Muscle layer of duodenum (tissue), 2 donors: ENCODE results near the gene PUM2.

Source experiments
- H3K27ac ChIP-seq: one replicate; pipeline ENCODE4 v1.7.0; 2013; ENCODE audit warnings: mild to moderate bottlenecking, low read length
- H3K27me3 ChIP-seq: one replicate; pipeline ENCODE4 v1.7.0; 2013; ENCODE audit warnings: low read depth, mild to moderate bottlenecking, control low read depth, low read length
- H3K36me3 ChIP-seq, 2 donors: one replicate each; pipeline ENCODE4 v1.7.0; 2013; ENCODE audit warnings: low read length in 2 of 2, control low read depth in 1 of 2, mild to moderate bottlenecking in 1 of 2; ENCODE audit not compliant: insufficient read depth in 2 of 2, control insufficient read depth in 1 of 2
- H3K4me1 ChIP-seq, 2 donors: one replicate each; pipeline ENCODE4 v1.7.0; 2013; ENCODE audit warnings: low read length in 2 of 2, mild to moderate bottlenecking in 2 of 2, control low read depth in 1 of 2, moderate library complexity in 1 of 2; ENCODE audit not compliant: insufficient read depth in 2 of 2, control insufficient read depth in 1 of 2
- H3K4me3 ChIP-seq, 2 donors: one replicate each; pipeline ENCODE4 v1.7.0; 2013; ENCODE audit warnings: low read length in 2 of 2, low read depth in 1 of 2, mild to moderate bottlenecking in 1 of 2
- H3K9me3 ChIP-seq, 2 donors: one replicate each; pipeline ENCODE4 v1.7.0; 2013; ENCODE audit warnings: low read length in 2 of 2, control low read depth in 1 of 2, mild to moderate bottlenecking in 1 of 2; ENCODE audit not compliant: control insufficient read depth in 1 of 2
- donor health status: healthy.

Gene PUM2

DNA sequence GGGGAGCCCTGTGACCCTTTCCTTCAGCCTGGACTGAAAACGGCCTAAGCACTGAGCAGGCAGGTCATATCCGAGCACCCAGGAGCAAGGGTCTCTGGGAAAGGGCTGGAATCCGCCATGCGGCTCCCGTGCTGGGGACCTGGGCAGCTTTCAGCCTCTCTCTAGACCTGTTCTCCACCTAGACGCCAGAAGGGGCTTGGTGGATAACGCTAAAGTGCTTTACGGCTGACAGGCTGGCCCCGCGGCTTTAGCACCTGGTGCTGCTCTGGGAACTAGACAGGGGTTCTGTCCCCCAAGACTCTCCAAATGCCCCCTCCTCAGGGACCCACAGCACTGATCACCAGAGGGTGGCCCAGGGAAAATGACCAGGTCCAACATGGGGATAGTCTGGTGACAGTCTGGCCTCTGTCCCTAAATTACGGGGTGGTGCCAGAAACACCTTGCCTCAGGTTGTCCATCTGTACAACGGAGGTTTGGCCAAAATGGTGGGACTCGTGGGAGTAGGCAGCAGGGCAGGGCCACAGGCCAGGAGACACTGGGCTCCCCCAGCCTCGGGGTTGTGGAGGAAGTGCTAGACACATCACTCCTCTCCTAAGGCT lies 138.7 kb downstream of the PUM2 start:
- Histone ChIP-seq H3K4me1 (peaks cover 0 to 5% of the 10 kb centered on the region in 2 donors), H3K4me3 (no peak overlapping the region), H3K9me3 (no peaks in the 10 kb centered on the region), H3K27ac (no peak overlapping the region), H3K27me3 (no peaks in the 10 kb centered on the region), H3K36me3 (no peaks in the 10 kb centered on the region)

DNA sequence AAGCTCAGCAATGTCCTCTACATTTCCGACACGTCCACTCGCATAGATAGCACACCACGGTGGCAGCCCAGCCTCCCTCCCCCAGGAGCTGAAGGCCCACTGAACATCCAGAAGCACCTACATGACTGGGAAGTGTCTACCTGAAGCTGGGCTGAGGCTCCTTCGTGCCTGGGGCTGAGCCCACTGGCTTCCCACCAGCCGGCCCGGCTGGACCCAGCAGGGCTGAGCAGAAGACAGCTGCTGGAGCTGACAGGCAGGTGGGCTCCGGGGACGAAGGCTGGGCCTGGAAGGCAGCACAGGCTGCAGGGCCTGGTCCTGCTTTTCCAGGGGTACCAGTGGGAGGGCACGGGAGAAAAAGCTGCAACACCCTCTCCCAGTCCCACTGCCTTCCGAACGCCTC lies 139.2 kb downstream of the PUM2 start:
- Histone ChIP-seq H3K27ac (no peak overlapping the region), H3K4me3 (no peak overlapping the region), H3K36me3 (no peaks in the 10 kb centered on the region), H3K27me3 (no peaks in the 10 kb centered on the region), H3K4me1 (peaks cover 0 to 5% of the 10 kb centered on the region in 2 donors), H3K9me3 (no peaks in the 10 kb centered on the region)

DNA sequence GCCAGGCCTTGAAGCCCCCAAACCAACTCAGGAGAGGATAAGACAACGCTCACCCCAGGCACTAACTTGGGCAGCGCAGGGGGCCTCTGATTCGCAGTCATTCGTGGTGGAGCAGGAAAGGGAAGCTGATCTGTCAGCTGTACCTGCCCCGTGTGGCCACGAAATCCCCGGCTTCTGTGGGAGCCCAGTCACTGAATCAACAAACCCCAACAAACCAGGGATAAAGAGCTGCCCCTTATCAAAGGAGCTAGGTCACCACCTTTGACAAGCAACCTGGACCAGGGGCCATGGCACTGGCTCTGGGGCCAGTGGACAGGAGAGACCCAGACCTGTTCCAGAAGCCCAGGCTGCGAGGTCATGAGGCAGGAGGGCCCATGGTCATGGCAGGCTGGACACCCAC lies 140.2 kb downstream of the PUM2 start:
- peaks cover 0 to 5% of the 10 kb centered on the region in 2 donors for H3K4me1 ChIP-seq
- H3K9me3 ChIP-seq: no peaks in the 10 kb centered on the region
- no peaks in the 10 kb centered on the region for H3K27me3 ChIP-seq
- H3K4me3 ChIP-seq: no peak overlapping the region
- no peaks in the 10 kb centered on the region for H3K36me3 ChIP-seq
- H3K27ac ChIP-seq: no peak overlapping the region

DNA sequence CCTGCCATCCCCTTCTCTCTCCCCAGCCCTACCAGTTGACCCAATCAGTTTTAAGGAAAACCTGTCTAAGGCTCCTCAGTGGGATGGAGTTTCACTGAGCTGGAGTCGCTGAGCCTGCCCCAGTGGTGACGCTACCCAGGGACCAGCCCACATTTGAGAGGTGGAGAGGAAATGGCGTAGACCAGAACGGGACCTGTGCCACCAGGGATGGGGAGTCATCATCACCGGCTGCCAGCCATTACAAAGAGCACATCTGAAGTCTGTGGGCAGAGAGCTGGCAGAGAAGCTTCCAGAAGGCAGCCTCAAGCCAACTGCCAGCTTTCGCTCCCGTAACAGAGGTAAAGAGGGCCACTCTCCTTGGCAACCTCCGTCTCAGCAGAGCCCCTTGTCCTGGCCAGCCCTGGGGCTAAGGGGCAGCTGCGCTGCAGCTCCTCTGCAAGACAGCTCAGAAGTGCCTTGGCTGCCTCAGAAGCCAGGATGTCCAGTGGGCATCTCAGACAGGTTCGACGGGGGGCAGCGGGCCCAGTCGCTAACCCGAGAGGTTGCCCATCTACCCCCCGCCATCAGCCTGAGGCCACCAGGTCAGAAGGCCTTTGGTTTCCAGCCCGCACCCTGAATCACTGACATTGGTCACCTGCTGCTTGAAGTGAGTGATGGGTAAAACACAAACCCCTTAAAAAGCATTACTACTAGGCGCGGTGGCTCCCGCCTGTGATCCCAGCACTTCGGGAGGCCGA lies 141.1 kb downstream of the PUM2 start:
- Histone ChIP-seq H3K27ac (no peak overlapping the region), H3K9me3 (no peaks in the 10 kb centered on the region), H3K4me1 (peaks cover 0 to 5% of the 10 kb centered on the region in 2 donors), H3K27me3 (no peaks in the 10 kb centered on the region), H3K4me3 (no peak overlapping the region), H3K36me3 (no peaks in the 10 kb centered on the region)

DNA sequence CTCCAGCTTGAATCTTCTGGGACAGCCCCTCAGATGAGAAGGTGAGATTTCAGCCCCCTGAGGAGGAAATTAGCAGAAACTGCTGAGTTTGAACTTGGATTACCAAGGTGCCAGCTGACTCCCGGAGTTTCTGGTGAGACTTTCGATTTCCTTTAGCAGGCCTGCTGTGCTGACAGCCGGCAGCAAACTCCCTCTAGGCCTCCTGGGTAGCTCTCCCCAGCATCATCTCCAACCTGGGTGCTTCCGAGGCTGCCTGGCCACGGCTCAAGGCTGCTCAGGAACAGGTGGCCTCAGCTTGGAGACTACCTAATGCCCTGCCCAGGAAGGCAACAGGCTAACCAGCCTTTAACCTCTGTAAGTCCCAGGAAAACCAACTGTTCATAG lies 142.2 kb downstream of the PUM2 start:
- H3K4me1 ChIP-seq: peaks cover 0 to 5% of the 10 kb centered on the region in 2 donors
- H3K27me3 ChIP-seq: no peaks in the 10 kb centered on the region
- no peaks in the 10 kb centered on the region for H3K36me3 ChIP-seq
- H3K27ac ChIP-seq: no peak overlapping the region
- no peaks in the 10 kb centered on the region for H3K9me3 ChIP-seq
- H3K4me3 ChIP-seq: no peak overlapping the region

DNA sequence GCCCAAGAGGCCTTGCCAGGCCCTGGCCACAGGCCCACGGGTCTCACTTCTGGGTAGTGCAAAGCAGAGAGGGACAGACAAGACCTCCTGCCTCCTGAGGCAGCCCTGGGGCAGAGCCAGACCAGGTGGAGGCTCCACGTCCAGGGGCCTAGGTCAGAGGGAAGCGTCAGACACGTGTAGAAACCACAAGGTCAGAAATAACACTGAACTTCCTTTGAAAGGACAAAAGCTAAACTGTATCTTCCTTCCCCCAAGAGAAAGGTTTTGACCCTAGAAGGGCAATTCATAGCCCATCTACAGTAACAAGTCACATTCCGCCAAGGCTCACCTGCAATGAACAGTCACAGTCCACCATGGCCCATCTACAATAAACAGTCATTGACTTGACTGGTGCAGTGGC lies 143.6 kb downstream of the PUM2 start:
- no peak overlapping the region for H3K27ac ChIP-seq
- no peak overlapping the region for H3K4me3 ChIP-seq
- no peaks in the 10 kb centered on the region for H3K9me3 ChIP-seq
- no peaks in the 10 kb centered on the region for H3K36me3 ChIP-seq
- peaks cover 0 to 5% of the 10 kb centered on the region in 2 donors for H3K4me1 ChIP-seq
- H3K27me3 ChIP-seq: no peaks in the 10 kb centered on the region

DNA sequence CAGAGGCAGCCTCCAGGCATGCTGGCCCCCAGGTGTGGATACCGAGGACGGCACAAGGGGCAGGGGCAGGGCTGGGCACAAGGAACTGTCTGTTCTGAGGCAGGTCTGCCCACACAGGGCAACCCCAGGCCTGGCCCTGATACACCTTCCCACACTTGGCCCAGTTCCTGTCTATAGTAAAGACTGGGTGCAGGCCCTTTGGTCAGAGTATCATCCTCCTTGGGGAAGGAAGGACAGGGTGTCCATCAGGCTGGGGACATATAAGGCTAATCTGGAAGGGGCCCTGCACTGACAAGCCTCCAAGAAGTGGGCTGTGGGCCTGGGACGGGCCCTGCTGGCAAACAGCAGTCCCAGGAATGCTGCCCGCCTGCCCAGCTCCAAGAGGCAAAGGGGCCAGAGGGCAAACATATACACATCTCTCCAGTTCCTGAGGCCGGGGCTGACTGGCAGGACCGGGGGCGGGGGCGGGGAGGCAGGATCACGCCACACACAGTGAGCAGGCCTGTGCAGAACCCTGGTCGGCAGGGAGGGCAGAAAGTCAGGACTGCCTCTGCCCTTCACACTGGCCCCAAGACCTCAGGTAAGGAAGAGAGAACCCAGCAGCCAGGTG lies 144.6 kb downstream of the PUM2 start:
- H3K27ac ChIP-seq: no peak overlapping the region
- peaks cover 0 to 5% of the 10 kb centered on the region in 2 donors for H3K4me1 ChIP-seq
- H3K9me3 ChIP-seq: no peaks in the 10 kb centered on the region

DNA sequence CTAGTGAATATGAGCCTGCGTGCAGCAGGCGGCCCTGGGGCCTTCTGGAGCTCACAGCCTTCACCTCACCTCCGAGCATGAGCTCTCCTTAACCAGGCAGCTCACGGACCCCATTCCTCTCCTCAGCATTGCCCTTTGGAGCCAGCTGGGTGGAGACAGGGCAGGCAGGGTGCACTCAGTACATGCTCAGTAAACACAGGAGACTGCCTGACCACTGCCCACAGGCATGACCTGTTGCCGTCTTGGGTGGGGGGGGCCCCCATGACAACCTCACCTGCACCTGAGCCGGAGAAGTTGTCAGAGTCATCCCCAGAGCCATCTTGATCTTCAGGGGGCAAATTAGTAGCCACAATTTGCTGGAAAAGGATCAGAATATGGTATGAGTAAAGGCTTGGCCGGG lies 145.6 kb downstream of the PUM2 start:
- no peak overlapping the region for H3K4me3 ChIP-seq

More for the DNA sequence above, 144.6 kb downstream of the PUM2 start:
- Histone ChIP-seq H3K36me3 (no peaks in the 10 kb centered on the region), H3K4me3 (no peak overlapping the region), H3K27me3 (no peaks in the 10 kb centered on the region)

DNA sequence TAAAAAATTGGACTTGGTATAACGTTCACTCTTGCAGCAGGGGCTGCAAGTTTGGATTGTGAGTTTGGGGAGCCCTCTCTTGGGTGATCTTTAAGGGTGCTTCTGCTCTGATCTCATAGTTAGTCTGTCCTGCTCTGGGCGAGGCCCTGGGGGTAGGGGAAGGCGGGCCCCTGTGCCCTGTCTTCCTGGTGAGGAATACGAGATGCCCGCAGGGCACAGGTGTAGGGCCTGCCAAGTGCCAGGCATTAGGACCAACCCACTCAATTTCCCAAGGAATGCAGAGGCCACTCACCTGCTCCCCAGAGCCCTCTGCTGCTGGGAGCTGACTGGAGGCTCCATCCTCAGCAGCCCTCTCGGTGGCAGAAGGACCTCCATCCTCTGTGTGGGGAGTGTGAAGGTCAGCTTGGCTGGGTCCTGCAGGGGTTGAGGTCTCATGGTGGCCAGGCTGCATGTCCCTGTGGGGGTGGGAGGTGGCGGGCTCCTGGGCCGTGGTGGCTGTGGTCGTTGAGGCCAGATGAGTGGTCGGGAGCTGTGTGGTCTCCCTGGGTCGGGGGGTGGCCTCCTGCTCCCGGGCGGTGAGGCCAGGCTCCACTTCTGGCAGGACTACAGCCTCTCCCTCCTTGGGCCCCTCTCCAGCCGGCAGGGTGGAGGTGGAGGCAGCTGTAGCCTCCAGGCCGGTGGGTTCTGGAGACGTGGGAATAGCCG lies 147.0 kb downstream of the PUM2 start:
- no peak overlapping the region for H3K27ac ChIP-seq
- H3K9me3 ChIP-seq: no peaks in the 10 kb centered on the region
- peaks cover 0 to 5% of the 10 kb centered on the region in 2 donors for H3K4me1 ChIP-seq
- H3K36me3 ChIP-seq: no peaks in the 10 kb centered on the region
- H3K27me3 ChIP-seq: no peaks in the 10 kb centered on the region
- no peak overlapping the region for H3K4me3 ChIP-seq

More for the DNA sequence above, 145.6 kb downstream of the PUM2 start:
- Histone ChIP-seq H3K9me3 (no peaks in the 10 kb centered on the region), H3K27ac (no peak overlapping the region), H3K4me1 (peaks cover 0 to 5% of the 10 kb centered on the region in 2 donors), H3K36me3 (no peaks in the 10 kb centered on the region), H3K27me3 (no peaks in the 10 kb centered on the region)

DNA sequence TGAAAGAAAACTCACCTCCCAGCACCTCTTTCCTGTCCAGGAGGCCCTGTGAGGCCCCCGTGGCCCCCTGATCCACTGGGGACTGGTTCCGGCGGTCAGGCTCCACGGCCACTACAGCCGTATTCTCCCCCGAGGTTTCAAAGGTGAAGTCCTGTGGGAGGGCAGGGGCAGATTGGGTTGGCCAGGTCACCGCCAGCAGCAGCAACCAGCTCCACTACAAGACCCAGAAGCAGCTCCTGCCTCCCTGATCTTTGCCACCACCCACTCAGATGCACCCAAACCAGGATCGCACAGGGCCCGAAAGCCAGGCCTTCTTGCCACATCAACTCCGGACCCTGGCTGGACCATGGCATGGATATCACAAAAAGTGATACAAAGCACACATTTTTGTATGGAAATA lies 147.6 kb downstream of the PUM2 start:
- Histone ChIP-seq H3K27ac (no peak overlapping the region), H3K9me3 (no peaks in the 10 kb centered on the region), H3K36me3 (no peaks in the 10 kb centered on the region), H3K4me1 (peaks cover 0 to 3% of the 10 kb centered on the region in 2 donors), H3K4me3 (no peak overlapping the region), H3K27me3 (no peaks in the 10 kb centered on the region)

DNA sequence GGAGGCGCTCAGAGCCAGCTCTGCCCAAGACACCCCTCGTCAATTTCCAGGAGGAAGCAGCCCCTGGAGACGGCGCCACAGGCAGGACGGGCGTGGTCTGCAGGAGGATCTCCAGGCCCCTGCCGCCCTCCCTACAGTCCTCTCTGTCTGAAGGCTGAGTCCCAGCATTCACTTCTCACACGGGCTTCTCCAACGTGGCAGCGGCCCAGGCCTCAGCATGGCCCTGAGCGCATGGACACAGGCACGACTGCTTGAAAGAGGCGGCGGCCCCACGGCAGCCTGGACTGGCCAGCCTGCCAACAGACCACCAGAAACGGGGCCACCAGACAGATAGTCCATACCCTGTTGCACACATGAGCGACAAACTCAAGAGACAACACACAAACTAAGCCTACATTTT lies 149.0 kb downstream of the PUM2 start:
- no peak overlapping the region for H3K4me3 ChIP-seq
- no peaks in the 10 kb centered on the region for H3K9me3 ChIP-seq
- H3K4me1 ChIP-seq: no peaks in the 10 kb centered on the region
- no peak overlapping the region for H3K27ac ChIP-seq
- H3K27me3 ChIP-seq: no peaks in the 10 kb centered on the region
- no peaks in the 10 kb centered on the region for H3K36me3 ChIP-seq
